Stimulated activated CD4-positive, alpha-beta T cell treated with anti-CD3 and anti-CD28 coated beads, Interleukin-2, amount 100 ng/mL, for 4 hours (primary cell): ENCODE measurements around the gene NHERF2.

Source experiments
- DNase-seq: peaks from one replicate; pipeline ENCODE4 v3.0.0-alpha.2; 2020; ENCODE audit warnings: low read depth

NHERF2 gene

DNA sequence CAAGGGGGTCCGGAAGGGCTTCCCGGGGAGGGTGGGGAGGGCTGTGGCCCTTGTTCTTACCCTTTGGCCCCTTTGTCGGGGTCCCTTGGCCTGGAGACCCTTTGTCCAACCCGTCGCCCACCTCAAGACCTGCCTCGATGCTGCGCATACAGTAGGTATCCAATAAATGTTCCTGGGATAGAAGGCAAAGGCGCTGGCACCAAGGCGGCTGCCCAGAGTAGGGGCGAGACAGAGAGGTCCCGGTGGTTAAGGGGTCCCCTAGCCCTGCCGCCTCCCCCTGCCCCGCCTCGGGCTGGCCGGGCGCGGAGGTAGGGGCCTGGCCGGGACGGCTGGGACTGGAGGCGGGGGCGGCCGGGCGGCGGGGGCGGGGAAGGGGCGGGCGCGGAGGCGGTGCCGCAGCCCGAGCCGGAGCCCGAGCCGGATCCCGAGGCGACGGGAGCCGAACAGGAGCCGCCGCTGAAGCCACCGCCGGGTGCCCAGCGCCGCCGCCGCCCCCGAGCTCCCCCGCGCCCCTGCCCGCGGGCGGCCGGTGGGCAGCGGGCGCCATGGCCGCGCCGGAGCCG, at the start of gene NHERF2:
NHERF2 (plus strand) TSS at position 442 of the 563 bp plus-strand sequence; CDS start at position 546, 104 bp downstream.
- no peak for DNase-seq

DNA sequence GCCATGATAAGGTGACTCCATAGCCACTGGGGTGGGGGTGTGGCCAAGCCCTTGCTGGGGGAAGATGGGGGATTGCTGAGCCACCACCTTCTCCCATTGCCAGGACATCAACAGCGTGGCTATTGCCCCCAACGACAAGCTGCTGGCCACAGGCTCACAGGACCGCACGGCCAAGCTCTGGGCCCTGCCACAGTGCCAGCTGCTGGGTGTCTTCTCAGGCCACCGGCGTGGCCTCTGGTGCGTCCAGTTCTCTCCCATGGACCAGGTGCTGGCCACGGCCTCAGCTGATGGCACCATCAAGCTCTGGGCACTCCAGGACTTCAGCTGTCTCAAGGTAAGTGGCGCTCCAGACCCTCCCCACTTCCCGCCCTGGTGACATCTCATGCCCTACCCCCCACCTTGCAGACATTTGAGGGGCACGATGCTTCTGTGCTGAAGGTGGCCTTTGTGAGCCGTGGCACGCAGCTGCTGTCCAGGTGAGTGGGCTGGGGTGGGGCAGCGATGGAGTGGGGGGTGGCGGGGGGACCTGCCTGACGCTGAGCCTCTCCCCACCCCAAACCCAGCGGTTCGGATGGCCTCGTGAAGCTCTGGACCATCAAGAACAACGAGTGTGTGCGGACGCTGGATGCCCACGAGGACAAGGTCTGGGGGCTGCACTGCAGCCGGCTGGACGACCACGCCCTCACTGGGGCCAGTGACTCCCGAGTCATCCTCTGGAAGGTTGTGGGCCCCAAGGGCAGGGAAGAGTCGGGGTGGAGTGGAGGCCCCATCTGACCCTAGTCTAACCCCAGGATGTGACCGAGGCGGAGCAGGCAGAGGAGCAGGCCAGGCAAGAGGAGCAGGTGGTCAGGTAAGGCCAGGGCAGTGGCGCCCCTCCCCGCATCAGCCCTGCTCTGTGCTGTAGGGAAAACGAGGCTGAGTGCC, 49.5 kb upstream of the NHERF2 start:
- no peak for DNase-seq

DNA sequence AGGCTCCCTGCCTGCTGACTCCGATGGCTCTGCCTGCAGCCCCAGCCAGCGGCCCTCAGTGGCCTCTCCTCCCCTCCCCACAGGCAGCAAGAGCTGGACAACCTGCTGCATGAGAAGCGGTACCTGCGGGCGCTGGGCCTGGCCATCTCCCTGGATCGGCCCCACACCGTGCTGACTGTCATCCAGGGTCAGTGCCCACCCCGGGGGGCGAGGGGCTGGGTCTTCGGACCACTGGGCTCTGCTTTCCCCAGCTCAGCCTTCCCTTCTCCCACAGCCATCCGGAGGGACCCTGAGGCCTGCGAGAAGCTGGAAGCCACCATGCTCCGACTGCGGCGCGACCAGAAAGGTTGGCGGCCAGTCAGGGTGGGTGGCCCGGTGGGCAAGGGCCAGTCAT, 48.8 kb upstream of the NHERF2 start:
- no peak for DNase-seq

DNA sequence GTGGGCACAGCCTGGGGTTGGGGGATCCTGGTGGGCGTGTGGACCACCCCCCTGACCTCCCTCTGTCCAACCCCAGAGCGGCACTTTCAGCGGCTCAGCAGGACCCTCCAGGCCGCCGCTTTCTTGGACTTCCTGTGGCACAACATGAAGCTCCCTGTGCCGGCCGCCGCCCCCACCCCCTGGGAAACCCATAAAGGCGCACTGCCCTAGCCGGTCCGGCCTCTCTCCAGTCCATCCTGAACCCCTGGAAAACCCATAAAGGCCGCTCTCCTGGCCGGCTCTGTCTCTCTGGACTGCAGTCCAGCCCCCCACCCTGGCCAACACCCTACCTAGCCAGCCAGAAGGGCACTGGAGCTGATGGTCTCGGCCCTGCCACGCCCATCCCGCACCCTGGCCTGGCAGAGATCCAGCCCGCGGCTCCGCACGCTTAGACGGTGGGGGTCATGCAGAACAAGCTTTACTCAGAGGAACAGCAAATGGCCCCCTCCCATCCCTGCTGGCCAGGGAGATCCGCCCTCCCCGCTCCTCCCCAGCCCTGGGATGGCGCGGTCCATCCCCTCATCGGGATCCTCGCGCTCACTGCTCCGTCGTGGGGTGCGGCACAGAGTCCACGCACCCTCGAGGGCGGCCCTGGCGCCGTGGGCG, 48.1 kb upstream of the NHERF2 start:
- DNase-seq: no peak

DNA sequence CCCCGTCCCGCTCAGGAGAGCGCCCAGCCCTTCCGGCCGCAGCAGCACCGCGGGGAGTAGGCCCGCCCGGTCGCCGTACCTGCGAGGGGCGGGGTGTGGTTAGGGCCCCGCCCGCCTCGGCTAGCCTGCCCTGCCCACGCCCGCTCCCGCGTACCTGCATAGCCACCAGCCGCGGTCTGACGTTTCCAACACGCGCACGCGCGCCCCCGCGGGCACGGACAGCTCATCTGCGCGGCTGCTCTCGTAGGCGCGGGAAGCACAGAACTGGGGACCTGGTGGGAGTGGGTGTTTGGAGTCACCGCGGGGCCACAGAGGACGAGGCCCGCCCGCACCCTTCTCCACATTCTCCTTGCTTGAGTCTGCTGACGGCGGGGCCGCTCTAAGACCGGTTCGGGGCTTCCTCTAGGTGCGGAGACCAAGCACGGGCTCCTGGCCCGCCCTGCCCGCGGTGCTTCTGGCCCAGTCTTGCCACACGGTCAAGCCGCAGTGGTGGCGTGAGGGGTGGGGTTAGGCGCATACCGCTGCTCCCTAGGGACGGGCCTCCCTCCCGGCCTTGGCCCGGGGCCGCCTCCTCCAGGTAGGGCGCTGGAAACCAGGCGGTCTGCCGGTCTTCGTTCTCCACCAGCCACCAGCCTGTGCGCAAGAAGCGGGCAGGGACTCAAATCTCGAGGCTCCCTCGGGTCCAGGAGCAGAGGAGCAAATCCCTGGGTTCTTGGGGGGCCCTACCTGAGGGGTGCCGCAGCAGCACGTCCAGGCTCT, 47.3 kb upstream of the NHERF2 start:
- DNase-seq: peak; percentile 56

DNA sequence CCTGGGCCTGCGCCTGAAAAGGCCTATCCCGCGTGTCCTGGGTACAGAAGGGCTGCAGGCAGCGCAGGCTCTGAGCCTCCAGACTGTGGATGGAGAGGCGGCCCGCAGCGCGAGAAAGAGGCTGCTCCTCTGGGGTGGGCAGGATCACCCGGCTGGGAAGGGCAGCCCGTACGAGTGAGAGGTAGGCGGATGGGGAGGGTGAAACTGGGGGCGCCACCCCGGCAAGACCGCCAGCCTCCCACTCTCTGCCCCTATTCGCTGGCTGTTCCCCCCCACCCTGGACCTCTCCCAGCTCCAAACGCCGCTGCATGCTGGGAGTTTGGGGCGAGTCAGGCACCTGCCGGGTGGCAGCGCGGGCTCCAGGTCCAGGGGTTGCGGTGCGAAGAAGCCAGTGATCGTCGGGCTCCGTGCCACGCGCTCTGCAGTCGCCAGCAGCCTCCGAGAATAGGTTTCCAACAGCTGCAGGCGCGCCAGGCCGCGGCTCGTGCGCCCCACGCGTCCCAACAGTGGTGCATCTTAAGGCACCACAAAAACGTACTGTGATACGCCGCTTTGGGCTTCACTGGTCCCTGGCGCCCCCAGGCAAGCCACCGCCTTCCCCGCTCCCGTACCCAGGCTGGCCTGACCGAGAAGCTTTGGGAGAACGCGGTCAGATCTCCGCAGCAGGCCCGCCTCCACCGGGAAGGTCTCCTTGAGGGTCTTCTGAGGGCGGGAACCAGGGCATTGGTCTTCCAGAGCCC, 46.5 kb upstream of the NHERF2 start:
- DNase-seq: no peak

DNA sequence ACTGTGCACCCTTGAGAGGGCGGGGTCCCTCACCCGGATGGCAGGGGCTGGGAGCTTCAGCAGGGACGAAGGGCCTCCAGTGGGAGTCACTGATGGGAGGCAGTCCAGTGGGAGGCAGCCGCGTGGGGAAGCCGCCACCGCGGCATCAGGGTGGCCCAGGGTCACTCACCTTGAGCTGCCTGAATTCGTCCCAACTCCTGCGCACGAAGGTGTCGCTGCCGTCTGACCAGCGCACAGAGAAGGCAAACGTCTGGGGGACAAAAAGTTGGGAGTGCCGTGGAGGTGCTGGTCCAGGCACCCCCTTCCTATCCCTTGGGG, 46.0 kb upstream of the NHERF2 start:
- DNase-seq: no peak

DNA sequence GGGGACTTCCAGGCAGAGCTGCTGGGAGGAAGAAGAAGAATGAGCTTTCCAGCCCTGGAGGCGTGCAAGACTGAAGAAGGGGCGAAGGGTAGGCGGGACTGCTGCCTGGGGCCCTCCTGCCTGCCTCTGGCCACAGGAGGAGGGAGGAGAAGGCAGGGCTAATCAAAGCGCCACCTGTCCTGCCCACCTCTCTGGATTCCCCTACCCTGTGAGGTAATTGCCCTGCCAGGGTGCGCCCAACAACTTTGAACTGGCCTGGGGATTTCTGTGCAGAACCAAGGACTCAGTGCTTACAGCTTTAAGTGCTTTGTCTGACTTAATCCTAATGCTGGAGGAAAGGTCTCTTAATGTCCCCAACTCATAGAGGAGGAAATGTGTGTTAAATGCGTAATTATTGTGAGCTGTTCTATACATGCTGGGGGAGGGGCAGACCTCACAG, 45.3 kb upstream of the NHERF2 start, which contains the start of gene NOXO1:
NOXO1 (minus strand) TSS at position 72 of the 439 bp plus-strand sequence. CDS start 290 bp downstream, outside the sequence.
- DNase-seq: no peak

DNA sequence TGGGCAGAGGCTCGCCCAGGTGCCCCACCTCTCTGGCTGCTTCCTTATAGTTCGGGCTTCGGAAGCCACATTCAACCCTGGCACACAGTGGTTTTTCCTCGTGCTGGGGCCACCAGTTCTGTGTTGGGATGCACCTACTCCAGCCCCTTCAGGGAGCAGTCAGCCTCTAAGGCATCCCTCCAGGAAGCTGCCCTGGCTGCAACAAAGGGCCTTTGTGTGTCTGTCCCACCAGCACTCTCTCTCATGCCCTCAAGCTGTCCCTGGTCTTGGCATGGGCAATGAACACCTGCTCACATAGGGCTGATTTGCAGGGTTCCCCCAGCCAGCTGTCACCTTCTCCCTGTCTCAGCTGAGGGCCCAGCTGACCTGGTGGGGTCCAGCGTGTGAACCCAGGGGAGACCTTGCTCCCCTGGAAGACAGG, 44.7 kb upstream of the NHERF2 start:
- no peak for DNase-seq

DNA sequence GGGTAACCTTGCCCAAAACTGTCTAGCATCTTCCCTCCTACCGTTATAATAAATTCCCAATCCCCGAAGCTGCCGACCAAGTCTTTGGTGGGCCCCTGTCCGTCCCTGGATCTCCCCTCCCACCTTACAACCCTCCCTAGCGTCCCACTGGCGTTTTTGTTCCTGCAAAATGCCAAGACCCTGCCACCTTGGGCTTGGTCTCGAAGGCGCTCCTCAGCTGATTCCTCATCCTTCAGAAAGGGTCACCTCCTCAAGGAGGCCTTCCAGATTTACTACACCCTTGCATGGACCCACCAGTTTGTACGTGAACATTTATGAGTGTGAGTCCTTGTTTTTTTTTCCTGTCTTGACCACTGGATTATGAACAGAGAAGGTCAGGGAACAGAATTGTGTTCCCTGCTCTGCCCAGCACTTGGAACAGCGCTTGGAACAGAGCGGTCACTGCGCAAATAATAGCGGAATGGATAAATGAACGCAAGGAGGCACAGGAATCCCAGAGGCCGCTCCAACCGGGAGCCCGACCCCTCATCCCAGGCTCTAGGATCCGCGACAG, 43.6 kb upstream of the NHERF2 start:
- no peak for DNase-seq

DNA sequence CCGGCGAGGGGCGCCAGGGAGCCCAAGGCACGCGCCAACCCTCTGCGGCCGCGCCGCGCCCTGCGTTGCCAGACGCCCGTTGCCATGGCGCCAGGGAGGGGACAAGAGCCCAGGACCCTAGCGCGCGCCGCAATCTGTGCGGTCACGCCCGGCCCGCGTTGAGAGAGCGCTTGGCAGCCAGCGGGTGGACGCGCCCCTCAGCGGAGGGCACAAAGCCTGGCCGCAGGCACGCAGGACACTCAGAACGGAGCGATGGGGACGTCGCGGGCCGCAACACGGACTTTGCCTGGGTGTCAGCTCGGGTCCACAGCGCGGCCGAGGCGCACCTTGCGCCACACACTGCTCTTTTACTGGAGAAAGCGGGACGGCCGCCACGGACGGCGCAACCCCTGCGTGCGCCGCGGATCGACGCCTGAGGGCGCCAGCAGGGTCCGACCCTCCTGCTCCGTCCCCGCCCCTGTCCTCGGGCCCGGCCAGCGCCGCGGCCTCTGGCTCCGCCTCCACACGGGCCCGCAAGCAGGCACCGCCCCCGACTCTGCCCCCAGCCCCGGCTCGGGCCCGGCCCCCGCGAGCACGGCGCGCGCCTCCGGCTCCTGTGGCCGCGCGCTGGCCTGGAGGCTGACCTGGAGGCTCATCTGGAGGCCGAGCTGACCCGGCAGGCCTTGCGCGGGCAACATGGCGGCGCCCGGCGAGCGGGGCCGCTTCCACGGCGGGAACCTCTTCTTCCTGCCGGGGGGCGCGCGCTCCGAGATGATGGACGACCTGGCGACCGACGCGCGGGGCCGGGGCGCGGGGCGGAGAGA, 43.0 kb upstream of the NHERF2 start, which contains the start of gene GFER:
GFER (plus strand) TSS at position 650 of the 803 bp plus-strand sequence; CDS start at position 676, 26 bp downstream.
- no peak for DNase-seq

DNA sequence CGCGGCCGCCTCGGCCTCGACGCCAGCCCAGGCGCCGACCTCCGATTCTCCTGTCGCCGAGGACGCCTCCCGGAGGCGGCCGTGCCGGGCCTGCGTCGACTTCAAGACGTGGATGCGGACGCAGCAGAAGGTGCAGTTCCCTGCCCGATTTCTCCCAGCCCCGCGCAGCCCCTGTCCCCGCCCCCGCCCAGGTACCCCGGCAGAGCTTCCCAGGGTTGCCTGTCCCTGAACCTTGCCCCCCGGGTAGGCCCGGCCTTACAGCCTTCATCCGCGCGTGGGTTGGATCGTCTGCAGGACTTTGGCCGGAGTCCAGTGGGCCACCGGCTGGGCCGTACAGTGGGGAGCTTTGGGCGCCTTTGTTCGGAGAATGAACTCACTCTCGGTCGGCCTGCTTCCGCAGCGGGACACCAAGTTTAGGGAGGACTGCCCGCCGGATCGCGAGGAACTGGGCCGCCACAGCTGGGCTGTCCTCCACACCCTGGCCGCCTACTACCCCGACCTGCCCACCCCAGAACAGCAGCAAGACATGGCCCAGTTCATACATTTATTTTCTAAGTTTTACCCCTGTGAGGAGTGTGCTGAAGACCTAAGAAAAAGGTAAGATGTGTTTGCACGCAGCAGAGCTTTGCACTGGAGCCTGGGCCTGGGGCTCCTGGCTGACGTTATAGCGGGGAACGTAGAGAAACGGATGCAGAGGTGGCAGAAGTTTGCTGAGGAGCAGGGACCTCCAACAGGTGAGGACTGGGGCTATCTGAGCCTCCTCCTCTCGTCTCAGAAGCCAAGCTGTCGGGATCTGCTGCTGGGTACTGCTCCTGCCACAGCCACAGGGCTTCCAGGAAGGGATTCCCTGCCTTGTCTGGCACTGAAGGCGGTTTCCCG, 42.1 kb upstream of the NHERF2 start:
- no peak for DNase-seq

DNA sequence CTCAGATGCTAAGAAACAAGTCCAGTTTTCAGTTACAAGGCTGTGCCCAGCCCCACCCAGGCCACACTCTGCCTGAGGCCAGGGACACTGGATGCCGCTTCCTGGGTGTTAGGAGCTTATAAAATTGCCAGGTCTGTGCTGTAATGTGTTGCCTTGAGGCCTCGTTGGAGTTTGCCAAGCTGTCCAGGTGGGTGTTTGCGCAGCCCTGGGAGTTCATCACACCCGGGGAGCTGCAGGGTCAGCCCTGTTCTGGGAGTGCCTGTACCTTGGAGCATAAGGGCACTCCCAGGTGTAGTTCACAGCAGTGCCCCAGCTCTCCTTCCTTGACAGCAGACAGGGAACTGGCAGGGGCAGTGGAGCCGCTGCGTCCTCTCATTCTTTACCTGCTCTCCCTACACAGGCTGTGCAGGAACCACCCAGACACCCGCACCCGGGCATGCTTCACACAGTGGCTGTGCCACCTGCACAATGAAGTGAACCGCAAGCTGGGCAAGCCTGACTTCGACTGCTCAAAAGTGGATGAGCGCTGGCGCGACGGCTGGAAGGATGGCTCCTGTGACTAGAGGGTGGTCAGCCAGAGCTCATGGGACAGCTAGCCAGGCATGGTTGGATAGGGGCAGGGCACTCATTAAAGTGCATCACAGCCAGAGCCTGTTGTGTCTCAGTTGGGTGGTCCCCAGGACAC, 41.1 kb upstream of the NHERF2 start:
- DNase-seq: no peak

DNA sequence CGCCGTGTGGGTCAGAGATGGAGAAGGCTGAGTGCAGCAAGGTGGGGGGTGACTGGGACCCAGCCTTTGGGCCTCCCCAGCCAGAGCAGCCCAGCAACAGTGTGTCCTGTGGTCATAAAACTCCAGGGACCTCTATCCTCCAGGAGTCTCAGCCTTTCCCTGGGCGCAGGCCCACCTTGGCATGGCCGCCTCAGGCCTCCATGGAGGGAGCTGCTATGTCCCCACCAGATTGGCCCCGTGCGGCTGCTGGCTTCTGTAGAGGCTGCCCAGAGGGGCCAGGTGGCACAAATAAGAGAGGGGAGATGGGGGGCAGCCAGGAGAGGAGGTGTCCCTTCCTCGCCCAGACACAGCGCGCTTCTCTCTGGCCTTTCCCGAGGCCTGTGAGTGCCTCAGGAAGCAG, 39.5 kb upstream of the NHERF2 start:
- no peak for DNase-seq

DNA sequence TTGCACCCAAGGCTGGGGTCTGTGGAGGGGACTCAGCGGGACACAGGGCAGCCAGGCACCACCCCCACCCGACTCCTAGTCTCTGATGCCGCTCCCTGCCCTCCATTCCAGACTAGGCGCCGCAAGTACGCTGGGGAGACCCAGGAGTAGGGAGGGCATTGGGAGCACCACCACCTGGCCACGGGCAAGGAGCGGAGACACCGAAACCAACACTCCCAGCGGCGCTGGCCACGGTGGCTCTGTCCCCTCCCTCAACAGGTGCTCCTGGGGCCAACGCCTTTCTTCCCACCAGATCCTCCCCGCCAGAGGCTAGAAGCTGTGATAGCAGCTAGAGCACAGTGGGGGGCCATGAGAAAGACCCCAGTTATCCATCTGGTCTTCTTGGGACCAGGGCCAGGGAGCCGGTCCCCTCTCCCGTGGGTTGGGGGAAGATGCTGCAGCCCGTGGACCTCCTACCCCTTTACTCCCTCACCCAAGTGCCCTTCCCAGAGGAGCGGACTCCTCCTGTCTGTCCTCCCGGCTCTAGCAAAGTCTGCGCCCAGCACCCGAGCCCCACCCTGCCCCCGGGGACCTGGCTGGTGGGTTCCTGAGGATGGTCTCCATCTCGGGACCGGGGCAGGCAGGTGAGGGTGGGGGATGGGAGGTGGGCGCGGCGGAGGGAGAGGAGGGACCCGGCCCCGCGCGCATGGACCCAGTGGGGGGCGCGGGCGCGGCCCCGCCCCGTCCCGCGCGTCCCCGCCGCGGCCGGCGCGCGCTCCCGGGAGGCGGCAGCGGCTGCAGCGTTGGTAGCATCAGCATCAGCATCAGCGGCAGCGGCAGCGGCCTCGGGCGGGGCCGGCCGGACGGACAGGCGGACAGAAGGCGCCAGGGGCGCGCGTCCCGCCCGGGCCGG, 37.2 kb upstream of the NHERF2 start, which contains the start of gene SYNGR3:
SYNGR3 (plus strand) TSS at position 762 of the 892 bp plus-strand sequence. CDS start 133 bp downstream, outside the sequence.
- DNase-seq: no peak

DNA sequence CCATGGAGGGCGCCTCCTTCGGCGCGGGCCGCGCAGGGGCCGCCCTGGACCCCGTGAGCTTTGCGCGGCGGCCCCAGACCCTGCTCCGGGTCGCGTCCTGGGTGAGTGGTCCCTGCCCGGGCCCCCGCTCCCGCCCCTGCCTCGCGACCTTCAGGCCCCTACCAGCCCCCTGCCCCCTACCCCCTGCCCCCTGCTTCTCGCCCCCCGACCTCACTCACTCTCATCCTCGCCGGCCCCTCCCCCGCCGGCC, 36.7 kb upstream of the NHERF2 start:
- no peak for DNase-seq

DNA sequence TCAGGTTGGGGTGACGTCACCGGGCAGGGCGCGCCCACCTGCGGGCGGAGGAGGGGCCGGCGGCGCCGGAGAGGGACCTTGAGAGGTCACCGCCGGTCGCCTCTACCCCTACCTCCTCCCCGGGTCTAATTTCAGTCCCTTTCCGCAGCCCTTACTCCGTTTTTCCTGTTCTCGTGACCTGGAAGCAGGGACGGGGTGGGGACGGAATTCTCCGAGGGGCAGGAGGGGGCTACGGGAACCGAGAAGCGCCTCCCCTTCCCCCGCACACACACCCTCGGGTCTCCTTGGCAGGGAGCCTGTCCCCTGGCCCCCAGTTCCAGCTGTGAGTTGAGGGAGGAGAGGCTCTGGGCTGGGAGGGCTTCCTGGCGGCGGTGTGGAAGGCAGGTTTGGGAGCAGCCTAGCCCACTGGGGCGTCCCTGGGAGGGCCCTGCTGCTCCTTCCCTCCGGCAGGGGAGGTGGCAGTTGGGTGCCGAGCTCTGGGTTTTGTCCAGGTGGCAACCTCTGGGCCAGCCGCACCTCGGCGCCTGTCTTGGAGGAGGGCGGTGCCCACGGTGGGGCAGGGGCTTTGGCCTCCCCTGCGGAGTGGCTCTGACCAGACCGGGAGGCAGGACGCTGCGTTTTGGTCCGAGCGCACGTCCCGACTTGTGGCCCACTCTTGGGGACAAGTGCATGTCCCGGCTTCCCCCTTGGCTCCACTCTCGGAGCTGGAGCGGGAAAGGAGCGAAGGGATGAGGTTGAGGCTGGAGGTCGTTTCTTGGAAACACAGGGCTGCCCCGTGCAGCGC, 36.2 kb upstream of the NHERF2 start:
- no peak for DNase-seq
